Measurements from ENCODE around the gene DLX3. TPM values are rescaled to one million over a fixed set of nuclear protein-coding genes. Genes with fewer than 3 reads are reported as not detected.

Gene DLX3
- total RNA-seq, 4 donors from 2014 or later = 0.28 TPM; not detected in 3

GRCh38 chr17:50015146-50015545 is 20.1 kb upstream of the DLX3 start:
- Histone ChIP-seq H3K9me3 (no peaks in the 10 kb centered on the region), H3K4me3 (no peak overlapping the region), H3K4me1 (no peaks in the 10 kb centered on the region), H3K27me3 (no peaks in the 10 kb centered on the region), H3K27ac (no peak overlapping the region), H3K36me3 (no peaks in the 10 kb centered on the region)
- DNase-seq = no peak
- TF ChIP-seq CTCF (IDR thresholded peaks at IDR 0.05) (no peak), POLR2A (IDR thresholded peaks at IDR 0.05) (no peak)
- intact Hi-C loops (cut with DNase I; ENCODE audit: low total_unique reads) = no loop called here

- Histone ChIP-seq H3K9me3 (no peaks in the 10 kb centered on the region), H3K36me3 (no peaks in the 10 kb centered on the region), H3K27ac (no peak overlapping the region), H3K27me3 (no peaks in the 10 kb centered on the region), H3K4me1 (no peaks in the 10 kb centered on the region), H3K4me3 (no peak overlapping the region)
- intact Hi-C loops (cut with DNase I; ENCODE audit: low total_unique reads) = no loop called here
- no peak for DNase-seq
- TF ChIP-seq CTCF (IDR thresholded peaks at IDR 0.05) (no peak), POLR2A (IDR thresholded peaks at IDR 0.05) (no peak)
Observed at GRCh38 chr17:50014471-50015088, 19.6 kb upstream of the DLX3 start.

- no peaks in the 10 kb centered on the region for H3K4me1 ChIP-seq
- H3K9me3 ChIP-seq = no peaks in the 10 kb centered on the region
- intact Hi-C loops (cut with DNase I; ENCODE audit: low total_unique reads) = no loop called here
- H3K4me3 ChIP-seq = no peak overlapping the region
- no peak for DNase-seq
- TF ChIP-seq CTCF (IDR thresholded peaks at IDR 0.05) = no peak
- no peaks in the 10 kb centered on the region for H3K36me3 ChIP-seq
- no peaks in the 10 kb centered on the region for H3K27me3 ChIP-seq
- H3K27ac ChIP-seq = no peak overlapping the region
Observed at GRCh38 chr17:50013079-50013478, 18.1 kb upstream of the DLX3 start.

DNA sequence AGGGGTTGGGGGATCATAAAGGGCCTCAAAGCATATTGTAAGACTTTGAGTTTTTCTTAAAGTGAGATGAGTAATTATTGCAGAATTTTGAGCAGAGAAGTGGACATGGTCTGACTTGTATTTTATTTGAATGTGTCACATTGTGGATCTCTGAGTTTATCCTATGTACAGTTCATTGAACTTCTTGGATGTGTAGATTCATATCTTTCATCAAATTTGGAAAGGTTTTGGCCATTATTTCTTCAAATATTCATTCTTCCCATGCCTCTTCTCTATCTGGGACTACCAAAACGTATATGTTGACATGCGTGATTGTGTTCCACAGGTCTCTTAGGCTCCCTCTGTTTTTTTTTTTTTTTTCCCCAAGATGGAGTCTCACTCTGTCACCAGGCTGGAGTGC is 14.3 kb upstream of the DLX3 start:
- no peaks in the 10 kb centered on the region for H3K9me3 ChIP-seq
- DNase-seq = no peak
- H3K4me1 ChIP-seq = no peaks in the 10 kb centered on the region
- no peaks in the 10 kb centered on the region for H3K27me3 ChIP-seq
- H3K4me3 ChIP-seq = no peak overlapping the region
- H3K36me3 ChIP-seq = no peaks in the 10 kb centered on the region
- no peak overlapping the region for H3K27ac ChIP-seq
- intact Hi-C loops (cut with DNase I; ENCODE audit: low total_unique reads) = no loop called here
- TF ChIP-seq POLR2A (IDR thresholded peaks at IDR 0.05) (no peak), CTCF (IDR thresholded peaks at IDR 0.05) (no peak)

- H3K9me3 ChIP-seq = no peaks in the 10 kb centered on the region
- no peaks in the 10 kb centered on the region for H3K36me3 ChIP-seq
- DNase-seq = no peak
- no peak overlapping the region for H3K27ac ChIP-seq
- H3K4me3 ChIP-seq = no peak overlapping the region
- H3K27me3 ChIP-seq = peaks cover 0 to 32% of the 10 kb centered on the region in 2 donors
- no peaks in the 10 kb centered on the region for H3K4me1 ChIP-seq
- no peak for TF ChIP-seq CTCF (IDR thresholded peaks at IDR 0.05)
- TF ChIP-seq POLR2A (IDR thresholded peaks at IDR 0.05) = no peak
- intact Hi-C loops (cut with DNase I; ENCODE audit: low total_unique reads) = no loop called here
Observed at GRCh38 chr17:50003911-50004310, 8.9 kb upstream of the DLX3 start.

All from uterus (tissue), 4 donors.